HG03521 (cell line): ENCODE measurements around the gene SETD1B.

Experiments
- ATAC-seq: cut with Tn5 transposase; IDR thresholded peaks from one replicate; pipeline ENCODE4 v1.9.1; 2021; ENCODE audit warnings: mild to moderate bottlenecking, moderate library complexity; ENCODE audit not compliant: unreplicated experiment

SETD1B gene

GRCh38 chr12:121806546-121807423 lies 3.0 kb downstream of the SETD1B start:
- no peak for ATAC-seq

- no peak for ATAC-seq
Measured at GRCh38 chr12:121807642-121808347, 4.0 kb downstream of the SETD1B start.

- no peak for ATAC-seq
Measured at GRCh38 chr12:121808623-121809022, 4.8 kb downstream of the SETD1B start.

GRCh38 chr12:121809712-121810116 lies 5.9 kb downstream of the SETD1B start:
- ATAC-seq = no peak

DNA sequence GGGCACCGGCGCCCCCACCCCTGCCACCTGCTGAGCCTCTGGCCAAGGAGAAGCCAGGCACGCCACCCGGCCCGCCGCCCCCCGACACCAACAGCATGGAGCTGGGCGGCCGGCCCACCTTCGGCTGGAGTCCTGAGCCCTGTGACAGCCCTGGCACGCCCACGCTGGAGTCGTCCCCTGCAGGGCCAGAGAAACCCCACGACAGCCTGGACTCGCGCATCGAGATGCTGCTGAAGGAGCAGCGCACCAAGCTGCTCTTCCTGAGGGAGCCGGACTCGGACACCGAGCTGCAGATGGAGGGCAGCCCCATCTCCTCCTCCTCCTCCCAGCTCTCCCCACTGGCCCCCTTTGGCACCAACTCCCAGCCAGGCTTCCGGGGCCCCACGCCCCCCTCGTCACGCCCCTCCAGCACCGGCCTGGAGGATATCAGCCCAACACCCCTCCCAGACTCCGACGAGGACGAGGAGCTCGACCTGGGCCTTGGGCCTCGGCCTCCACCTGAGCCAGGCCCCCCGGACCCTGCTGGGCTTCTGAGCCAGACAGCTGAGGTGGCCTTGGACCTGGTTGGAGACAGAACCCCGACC lies 6.5 kb downstream of the SETD1B start:
- ATAC-seq = no peak

DNA sequence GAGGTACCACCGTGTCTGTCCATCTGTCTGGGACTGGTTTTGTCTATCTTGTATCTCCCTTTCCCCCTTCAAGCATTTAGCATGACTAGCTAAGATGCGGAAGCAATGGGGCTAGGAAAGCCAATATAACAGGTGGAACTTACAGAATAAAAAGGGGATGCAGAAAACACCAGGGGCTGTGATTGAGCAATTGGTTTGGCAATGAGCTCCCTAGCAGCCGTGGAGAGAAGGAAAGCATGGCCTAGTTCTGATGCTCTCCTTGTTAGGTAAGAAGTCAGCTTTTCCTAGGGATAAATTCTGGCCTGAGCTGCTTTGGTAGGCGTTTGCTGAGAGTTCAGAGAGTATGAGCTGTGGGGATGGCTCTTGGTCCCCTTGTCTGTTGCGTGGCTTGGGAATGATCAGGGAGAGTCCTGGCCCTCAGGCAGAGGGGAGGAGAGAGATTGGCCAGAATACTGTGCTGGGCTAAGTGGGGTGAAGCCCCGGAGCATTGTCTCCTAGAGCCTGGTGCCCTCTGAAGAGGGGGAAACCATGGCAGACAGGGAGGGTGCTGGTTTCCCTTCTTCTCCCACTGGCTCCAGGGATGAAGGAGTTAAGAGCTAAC lies 7.1 kb downstream of the SETD1B start:
- ATAC-seq = no peak

GRCh38 chr12:121811434-121812319 lies 7.9 kb downstream of the SETD1B start:
- ATAC-seq = peak; percentile 62

DNA sequence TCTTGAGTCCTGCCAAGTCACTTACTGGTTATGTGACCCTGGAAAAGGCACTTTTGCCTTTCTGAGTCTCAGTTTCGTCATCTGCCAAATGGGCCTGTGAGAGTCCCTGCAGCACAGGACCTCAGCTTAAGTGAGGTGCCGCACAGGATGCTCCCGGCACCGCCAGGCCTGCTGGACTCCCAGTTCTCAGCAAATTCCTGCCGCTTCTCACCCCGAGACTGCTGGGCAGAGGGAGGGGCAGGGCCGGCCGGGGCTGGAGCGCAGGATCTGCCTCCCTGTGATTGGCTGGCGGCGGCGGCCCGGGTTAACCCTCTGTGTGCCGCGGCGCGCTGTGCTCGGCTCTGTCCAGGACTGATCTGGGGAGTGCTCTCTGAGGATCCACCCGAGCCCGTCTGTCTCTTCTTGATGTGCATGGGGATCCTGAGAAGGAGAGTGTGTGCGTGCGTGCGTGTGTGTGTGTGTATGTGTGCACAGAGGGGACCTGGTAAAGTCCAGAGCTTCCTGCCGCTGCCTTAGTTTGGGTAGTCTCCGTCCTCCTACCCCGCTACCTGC lies 8.6 kb downstream of the SETD1B start:
- ATAC-seq = peak; percentile 11

- ATAC-seq = no peak
Measured at GRCh38 chr12:121812921-121813896, 9.4 kb downstream of the SETD1B start.

DNA sequence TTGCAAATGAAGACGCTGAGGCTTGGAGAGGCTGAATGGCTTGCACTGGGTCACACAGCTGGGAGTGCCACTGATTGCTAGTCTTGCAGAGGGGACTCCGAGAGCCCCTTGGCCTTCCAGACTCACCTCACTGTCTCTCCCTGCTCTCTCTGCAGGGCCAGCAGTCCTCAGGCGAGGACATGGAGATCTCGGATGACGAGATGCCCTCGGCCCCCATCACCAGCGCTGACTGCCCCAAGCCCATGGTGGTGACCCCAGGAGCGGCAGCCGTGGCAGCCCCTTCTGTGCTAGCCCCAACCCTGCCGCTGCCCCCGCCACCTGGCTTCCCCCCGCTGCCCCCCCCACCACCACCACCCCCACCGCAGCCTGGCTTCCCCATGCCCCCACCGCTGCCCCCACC lies 10.1 kb downstream of the SETD1B start:
- ATAC-seq = no peak

DNA sequence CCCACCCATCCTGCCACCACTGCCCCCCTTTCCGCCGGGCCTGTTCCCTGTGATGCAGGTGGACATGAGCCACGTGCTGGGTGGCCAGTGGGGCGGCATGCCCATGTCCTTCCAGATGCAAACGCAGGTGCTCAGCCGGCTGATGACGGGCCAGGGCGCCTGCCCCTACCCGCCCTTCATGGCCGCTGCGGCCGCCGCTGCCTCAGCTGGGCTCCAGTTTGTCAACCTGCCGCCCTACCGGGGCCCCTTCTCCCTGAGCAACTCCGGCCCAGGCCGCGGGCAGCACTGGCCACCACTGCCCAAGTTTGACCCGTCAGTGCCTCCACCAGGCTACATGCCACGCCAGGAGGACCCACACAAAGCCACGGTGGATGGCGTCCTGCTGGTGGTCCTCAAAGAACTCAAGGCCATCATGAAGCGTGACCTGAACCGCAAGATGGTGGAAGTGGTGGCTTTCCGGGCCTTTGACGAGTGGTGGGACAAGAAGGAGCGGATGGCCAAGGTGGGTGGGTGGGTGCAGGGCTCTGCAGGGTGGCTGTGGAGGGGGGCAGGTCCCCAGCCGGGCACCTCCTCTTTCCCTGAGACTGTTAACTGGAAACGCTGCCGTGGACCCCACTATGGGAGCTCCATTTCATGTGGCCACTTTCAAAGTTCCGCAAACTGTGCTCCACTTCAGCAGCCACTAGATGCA lies 10.8 kb downstream of the SETD1B start:
- no peak for ATAC-seq

DNA sequence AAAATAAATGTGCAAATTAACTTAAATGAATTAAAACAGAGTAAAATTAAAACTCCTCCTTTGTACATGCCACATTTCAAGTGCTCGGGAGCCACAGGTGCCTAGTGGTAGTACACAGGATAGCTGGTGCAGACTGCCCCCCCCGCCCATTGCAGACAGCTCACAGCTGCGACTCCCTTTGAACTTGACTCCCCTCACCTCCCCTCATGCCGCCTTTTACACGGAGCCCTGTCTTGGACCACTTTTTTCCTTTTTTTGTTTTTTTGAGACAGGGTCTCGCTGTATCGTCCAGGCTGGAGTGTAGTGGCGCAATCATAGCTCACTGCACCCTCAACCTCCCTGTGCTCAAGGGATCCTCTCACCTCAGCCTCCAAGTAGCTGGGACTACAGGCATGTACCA lies 11.5 kb downstream of the SETD1B start:
- ATAC-seq = no peak

- ATAC-seq = no peak
Measured at GRCh38 chr12:121816925-121817647, 13.3 kb downstream of the SETD1B start.

GRCh38 chr12:121817648-121818043 lies 13.8 kb downstream of the SETD1B start:
- ATAC-seq = no peak

DNA sequence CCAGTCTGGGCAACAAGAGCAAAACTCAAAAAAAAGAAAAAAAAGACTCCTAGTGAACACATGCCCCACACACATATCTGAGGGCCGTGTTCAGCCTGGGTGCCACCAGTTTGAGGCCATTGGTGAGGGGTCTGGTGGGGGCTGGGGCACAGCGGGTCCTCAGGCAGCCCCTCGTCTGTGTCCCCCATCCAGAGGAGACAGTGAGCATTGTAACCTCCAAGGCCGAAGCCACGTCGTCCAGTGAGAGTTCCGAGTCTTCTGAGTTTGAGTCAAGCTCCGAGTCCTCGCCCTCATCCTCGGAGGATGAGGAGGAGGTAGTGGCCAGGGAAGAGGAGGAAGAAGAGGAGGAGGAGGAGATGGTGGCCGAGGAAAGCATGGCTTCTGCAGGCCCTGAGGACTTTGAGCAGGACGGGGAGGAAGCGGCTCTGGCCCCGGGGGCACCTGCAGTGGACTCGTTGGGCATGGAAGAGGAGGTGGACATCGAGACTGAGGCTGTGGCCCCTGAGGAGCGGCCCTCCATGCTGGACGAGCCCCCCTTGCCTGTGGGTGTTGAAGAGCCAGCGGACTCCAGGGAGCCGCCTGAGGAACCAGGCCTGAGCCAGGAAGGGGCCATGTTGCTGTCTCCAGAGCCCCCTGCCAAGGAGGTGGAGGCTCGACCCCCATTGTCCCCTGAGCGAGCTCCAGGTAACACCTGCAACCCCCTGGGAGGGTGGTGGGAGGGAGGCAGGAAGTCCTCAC lies 15.6 kb downstream of the SETD1B start:
- ATAC-seq = no peak

DNA sequence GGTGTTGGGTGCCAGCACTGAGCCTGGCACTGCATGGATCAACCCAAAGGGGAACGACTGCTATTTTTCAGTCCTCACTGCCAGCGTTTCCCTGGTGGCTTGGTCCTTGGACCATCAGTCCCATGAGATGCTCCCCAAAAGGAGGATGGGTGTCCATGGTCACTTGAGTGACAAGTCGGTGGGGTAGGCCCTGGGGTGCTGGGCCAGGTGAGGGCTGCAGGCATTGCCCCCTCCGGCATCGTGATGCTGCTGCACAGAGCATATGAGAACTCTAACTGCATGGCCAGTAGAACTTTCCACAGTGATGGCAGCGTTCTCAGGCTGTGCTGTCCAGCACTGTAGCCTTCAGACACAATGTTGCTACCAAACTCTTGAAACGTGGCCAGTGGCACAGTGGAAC lies 16.2 kb downstream of the SETD1B start:
- ATAC-seq = no peak
